HL-60/S4 treated with phorbol 12-myristate 13-acetate at 8.2 ng/mL for 4 days and 3 days (cell line): ENCODE results near the gene REEP3.
"Not testable (repeated sequence)": the region's sequence is repeated elsewhere in the genome, so short reads cannot be mapped to it uniquely, and the experiment has no call there.

Experiments
- in situ Hi-C: fragments of 300-500 bp; cut with MboI; formaldehyde crosslinking; loops from 2 replicates; pipeline ENCODE4 v1.15.0; 2022; ENCODE audit warnings: low sequenced_read_pairs

Gene REEP3

DNA sequence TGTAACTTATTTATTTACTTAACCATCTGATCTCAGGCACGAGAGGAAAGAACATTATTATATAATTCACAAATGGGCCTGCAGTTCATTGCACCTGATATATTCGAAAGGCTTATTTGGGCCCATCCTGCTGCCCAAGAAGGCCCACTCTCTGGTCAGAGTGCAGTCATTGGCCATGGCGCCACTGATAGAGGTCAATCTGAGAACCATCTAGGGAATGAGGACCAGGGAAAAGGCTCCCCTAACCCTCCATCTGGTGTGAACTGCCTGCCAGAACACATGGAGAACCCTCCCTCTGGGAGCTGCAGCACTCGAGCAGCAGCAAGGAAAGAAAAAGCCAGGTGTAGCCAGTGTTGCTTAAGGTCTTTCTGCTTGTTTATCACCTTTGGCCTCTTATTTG lies 136.6 kb downstream of the REEP3 start:
- in situ Hi-C loops = no loop called here

DNA sequence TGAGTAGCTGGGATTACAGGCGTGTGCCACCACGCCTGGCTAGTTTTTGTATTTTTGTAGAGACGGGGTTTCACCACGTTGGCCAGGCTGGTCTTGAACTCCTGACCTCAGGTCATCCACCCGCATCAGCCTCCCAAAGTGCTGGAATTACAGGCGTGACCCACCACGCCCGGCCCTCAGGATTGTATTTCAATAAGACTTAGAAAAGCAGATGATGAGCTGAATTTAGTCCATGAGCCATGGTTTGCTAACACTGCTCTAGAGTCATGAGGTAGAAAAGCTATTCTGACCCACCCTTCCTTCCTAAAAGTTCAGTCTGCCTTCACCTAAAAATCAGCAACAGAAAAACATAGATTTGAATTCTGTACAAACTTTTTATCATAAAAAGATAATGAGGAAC lies 139.7 kb downstream of the REEP3 start:
- in situ Hi-C loops = not testable (repeated sequence)

DNA sequence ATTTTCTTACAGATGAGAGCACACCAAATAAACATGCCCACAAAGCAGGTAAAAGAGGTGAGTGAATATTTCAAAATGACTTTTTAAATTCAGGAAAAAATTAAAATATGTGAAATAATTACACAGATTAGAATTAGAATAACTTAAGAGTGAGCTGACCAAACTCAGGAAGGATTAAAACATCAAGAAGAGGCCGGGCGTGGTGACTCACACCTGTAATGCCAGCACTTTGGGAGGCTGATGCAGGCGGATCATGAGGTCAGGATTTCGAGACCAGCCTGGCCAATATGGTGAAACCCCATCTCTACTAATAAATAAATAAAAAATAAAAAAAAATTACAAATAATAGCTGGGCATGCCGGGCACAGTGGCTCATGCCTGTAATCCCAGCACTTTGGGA lies 140.1 kb downstream of the REEP3 start:
- in situ Hi-C loops = no loop called here

DNA sequence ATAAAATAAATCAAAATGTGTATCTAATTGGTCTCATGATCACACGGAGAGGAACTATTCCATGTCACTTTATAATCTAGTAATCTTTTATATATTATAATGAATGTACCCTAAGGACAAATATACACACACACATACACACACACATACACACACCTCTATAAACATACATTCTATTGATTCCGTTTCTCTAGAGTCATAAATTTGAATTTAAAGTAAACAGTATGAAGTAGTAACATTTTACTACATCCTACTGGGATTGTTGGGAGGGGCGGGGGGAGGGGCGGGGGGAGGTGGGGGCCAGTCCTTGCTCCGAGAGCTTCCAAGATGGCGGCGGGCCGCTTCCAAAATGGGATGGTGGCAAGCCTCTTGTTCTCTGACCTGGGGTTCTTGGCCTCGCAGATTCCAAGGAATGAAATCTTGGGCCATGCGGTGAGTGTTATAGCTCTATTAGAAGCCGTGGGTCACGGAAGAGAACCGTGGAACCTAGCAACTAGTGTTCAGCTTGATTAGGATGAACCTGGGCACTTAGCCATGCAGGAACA lies 143.2 kb downstream of the REEP3 start:
- in situ Hi-C loops = no loop called here

DNA sequence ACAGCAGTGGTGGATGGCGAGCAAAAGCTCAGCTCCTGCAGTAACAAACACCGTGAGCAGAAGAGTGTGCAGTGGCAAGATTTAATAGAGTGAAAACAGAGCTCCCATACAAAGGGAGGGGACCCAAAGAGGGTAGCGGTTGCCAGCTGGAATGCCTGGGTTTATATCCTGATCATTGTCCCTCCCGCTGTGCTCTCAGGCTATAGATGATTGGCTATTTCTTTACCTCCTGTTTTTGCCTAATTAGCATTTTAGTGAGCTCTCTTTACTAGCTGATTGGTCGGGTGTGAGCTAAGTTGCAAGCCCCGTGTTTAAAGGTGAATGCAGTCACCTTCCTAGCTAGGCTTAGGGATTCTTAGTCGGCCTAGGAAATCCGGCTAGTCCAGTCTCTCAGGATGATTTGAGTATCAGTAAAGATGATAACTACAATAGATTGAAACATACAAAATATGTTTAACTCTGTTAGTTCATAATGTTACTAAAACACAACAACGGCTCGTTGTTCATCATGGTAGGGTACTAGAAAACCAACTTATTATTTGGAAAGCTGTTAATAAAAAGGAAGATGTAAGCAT lies 143.9 kb downstream of the REEP3 start:
- in situ Hi-C loops = not testable (repeated sequence)

DNA sequence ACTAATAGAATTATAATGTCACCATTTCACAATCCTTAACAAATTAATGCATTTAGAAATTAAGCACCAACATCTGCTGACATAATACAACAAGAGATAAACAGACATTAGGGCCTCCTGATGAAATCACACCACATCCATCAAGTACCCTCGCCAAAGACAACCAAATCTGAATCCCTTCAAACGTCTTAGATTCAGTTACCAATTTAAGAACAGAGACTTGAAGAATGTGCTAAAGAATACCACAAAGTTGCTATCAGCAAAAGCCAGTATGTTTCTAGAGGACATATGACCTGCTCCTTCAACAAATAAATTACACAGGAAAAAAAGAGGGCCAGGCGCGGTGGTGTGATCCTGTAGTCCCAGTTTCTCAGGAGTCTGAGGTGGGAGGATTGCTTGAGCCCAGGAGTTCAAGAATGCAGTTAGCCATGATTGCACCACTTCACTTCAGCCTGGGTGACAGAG lies 144.5 kb downstream of the REEP3 start:
- in situ Hi-C loops = no loop called here

DNA sequence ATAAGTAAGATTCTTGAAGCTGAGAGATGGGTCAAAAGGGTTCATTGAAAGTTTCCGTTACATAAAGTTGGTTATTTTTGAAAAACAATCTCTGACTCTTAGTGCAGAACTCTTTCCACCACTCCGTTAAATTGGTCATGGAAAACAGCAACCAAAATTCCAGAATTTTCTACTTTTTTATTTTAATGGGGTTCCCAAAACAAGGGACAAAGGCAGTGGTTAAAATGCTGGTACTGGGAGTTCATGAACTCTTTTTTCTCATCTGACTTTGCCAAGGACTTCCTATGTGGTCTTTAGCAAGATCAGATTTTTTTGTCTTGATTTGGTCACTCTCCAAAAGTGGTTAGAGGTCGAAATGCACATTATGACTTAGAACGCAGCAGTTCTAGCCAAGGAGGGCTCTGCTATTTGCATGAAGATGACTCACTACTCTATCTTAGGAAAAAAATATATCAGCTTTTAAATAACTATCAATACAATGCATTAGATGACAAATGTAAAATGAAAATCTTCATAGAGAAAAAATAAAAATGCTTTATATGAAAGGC lies 145.7 kb downstream of the REEP3 start:
- in situ Hi-C loops = no loop called here

DNA sequence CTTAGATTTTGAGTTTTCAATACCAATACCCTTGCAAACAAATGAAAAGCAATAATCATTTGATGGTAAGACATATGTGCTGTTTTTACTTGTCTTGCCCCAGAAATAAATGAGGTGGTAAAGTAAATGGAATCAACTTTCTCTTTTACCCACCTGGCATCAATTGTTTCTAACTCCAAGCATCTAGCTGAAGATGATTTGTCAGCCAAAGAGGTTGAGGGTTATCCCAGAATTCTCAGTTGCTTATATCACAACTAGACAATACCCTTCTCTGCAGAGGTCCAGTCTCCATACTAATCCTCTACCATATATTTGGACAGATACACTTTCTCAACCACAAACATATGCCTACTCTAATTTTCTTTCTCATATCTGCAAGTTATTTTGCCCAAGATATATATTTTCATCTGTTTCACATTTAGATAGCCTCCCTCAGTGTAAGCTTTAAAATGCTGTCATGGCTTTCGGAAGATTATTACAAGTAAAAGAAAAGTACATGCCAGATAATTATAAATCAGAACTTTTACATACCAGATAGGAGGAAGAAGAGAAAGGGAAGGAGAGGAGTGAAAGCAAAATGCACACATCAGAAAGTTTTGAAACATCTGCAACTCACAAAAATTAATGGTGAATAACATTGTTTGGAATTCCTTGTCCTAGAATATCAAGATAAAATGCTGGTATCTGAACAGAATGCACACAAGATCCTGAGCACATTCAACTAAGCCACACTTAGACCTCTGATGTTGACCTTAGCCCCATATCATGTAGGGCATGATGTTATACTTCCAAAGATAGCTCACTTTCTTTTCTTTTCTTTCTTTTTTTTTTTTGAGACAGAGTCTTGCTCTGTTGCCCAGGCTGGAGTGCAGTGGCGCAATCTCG lies 146.6 kb downstream of the REEP3 start:
- in situ Hi-C loops = no loop called here

DNA sequence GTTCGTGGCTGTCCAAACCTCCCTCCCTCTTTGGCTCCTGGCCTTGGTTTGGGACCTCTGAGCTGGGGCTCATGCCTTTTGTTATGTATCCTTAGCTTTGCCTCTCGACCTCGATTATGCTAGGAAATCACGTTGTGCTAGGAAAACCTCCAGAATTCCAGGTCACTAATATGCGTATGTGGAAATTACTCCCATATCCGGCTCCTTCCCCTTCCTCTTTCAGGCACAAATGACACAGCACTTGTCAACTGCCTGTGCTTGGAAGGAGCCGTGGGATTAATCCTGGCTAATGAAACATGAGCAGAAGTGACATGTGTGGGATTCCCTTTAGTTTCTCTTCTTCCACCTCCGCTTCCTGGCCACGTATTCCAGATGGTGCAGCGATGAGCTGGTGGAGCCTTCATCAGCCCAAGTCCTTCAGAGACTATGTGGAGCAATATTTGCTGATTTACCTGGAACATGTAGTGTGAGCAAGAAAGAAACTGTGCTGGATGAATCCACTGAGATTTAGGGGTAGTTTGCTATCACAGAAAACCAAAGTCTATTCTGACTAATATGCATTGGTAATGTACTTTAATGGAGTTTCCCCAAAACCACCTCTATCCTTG lies 149.2 kb downstream of the REEP3 start:
- in situ Hi-C loops = no loop called here

DNA sequence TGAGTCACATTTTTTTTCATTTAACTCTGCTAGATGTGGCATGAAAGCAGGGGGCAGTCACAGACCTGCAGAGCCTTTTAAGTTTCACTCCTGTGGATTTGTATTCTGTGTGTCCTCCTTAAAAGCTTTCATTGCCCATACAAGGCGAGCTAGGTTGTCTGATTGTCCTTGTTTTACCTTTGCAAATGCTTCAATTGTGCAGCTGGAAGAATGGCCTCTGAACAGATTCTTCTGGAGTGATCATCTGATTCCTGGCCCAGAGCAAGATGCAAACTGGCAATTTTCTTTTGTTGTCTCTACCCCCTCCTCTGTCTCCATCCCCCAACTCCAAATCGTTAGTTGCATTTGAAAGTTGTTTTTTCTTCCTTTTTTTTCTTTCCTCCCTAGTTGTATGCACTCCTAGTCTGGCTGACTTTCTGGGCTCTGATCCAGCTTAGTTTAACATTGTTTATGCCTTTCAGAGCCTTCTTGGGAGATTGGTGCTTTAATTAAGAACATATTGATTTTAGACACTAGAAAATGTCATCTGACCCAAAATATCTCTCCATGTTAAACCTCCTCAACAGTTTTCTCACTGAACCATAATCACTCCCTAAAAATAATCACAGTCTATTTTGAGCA lies 150.2 kb downstream of the REEP3 start:
- in situ Hi-C loops = no loop called here

DNA sequence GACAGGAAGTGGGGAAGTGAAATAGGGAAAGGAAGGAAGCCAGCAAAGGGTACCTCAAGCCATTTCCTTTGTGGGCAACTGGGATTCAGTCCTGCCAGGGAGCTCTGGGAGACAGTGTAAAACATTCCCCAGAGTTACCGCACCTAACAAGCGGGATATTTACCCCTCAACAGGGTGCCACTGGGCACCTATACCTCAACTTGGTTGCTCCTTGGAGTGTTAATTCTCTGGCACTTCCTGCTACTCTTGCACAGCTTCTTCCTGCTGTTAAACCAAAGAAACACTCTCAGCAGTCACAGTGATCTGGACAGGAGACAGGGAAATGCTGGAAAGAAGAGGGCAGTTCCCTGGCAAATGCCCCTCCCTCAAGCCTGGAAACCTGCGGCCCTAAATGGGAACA lies 151.3 kb downstream of the REEP3 start:
- in situ Hi-C loops = no loop called here

DNA sequence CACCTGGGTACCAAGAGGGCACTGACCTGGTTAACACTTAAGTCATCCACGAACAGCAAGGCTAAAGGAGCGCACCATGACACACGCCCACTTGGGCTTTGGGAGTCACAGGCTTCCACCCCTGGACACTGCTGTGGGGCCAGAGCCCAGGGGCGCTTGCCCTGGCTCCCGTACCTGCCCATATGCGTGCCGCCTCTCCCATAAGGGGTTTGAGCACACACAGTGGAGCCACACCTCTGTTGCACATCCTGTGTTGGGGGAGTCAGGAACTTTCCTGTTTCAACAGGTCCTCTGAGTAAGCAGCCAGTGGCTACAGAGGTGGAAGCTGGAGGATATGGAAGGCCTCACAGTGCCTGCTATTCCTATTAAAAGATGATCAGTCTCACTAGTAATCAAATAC lies 152.0 kb downstream of the REEP3 start:
- in situ Hi-C loops = no loop called here

DNA sequence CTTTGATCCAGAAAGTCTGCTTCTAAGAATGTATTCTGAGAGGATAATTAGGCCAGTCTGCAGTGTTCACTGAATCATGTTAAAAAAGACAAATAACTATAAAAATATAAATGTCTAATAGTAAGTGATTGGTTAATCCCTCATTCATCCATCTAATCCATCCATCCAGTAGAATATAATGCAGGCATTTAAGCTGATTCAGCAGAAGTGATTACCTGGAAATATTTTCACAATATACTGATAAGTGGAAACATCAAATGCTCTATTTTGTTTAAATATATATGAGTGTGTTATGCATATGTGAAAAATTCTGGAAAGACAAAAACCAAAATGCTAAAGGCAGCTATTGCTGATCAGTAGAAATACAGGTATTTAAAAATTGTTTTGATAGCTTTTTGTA lies 152.6 kb downstream of the REEP3 start:
- in situ Hi-C loops = no loop called here
